Measurements from ENCODE around the gene HIC2.
"Not testable (repeated sequence)": the region's sequence is repeated elsewhere in the genome, so short reads cannot be mapped to it uniquely, and the experiment has no call there.

GRCh38 chr22:21390013-21390412 lies 27.2 kb upstream of the HIC2 start:
- TF ChIP-seq EP300, CTCF (IDR thresholded peaks at IDR 0.05): not testable (repeated sequence)
